ENCODE measurements around the gene DZIP1.
A peak's percentile ranks its signal among the peaks of the same experiment; 100 is the strongest.

The DZIP1 gene

GRCh38 chr13:95642028-95642621 lies 2.4 kb downstream of the DZIP1 start:
- no peak for DNase-seq

- DNase-seq = no peak
Observed at GRCh38 chr13:95641291-95642027, 3.0 kb downstream of the DZIP1 start.

GRCh38 chr13:95636853-95637252 lies 7.7 kb downstream of the DZIP1 start:
- DNase-seq = no peak

GRCh38 chr13:95630593-95630992 lies 13.9 kb downstream of the DZIP1 start:
- no peak for DNase-seq

GRCh38 chr13:95629071-95629470 lies 15.4 kb downstream of the DZIP1 start:
- DNase-seq = no peak

- DNase-seq = no peak
Observed at GRCh38 chr13:95628488-95628887, 16.0 kb downstream of the DZIP1 start.

- DNase-seq = no peak
Observed at GRCh38 chr13:95627590-95627989, 16.9 kb downstream of the DZIP1 start.

GRCh38 chr13:95626768-95627167 lies 17.7 kb downstream of the DZIP1 start:
- no peak for DNase-seq

- peak in 1 of 2 experiments; percentile 8 for DNase-seq
Observed at GRCh38 chr13:95624020-95624419, 20.5 kb downstream of the DZIP1 start.

GRCh38 chr13:95623141-95623540 lies 21.4 kb downstream of the DZIP1 start:
- DNase-seq = no peak

- no peak for DNase-seq
Observed at GRCh38 chr13:95620825-95621498, 23.5 kb downstream of the DZIP1 start.

GRCh38 chr13:95620030-95620824 lies 24.3 kb downstream of the DZIP1 start:
- no peak for DNase-seq

- no peak for DNase-seq
Observed at GRCh38 chr13:95615539-95615938, 29.0 kb downstream of the DZIP1 start.

GRCh38 chr13:95614641-95615245 lies 29.8 kb downstream of the DZIP1 start:
- DNase-seq = no peak

GRCh38 chr13:95608640-95609323 lies 35.7 kb downstream of the DZIP1 start:
- DNase-seq = no peak

- no peak for DNase-seq
Observed at GRCh38 chr13:95607366-95607765, 37.1 kb downstream of the DZIP1 start.

- no peak for DNase-seq
Observed at GRCh38 chr13:95605448-95606125, 38.9 kb downstream of the DZIP1 start.

GRCh38 chr13:95604556-95604915 lies 40.0 kb downstream of the DZIP1 start:
- no peak for DNase-seq

- DNase-seq = no peak
Observed at GRCh38 chr13:95603887-95604555, 40.5 kb downstream of the DZIP1 start.

GRCh38 chr13:95601906-95602305 lies 42.6 kb downstream of the DZIP1 start:
- DNase-seq = no peak

- no peak for DNase-seq
Observed at GRCh38 chr13:95601216-95601615, 43.3 kb downstream of the DZIP1 start.
